Measurements from ENCODE around the gene SERPINA3. TPM values are rescaled to one million over a fixed set of nuclear protein-coding genes. Genes with fewer than 3 reads are reported as not detected.

Gene SERPINA3
- total RNA-seq, 1 experiment from 2014 or later: 0.17 TPM

GRCh38 chr14:94649543-94650443 lies 37.6 kb downstream of the SERPINA3 start:
- ChIA-PET CTCF (no interaction called here), POLR2A (ENCODE audit: low non-redundant PET) (no interaction called here)
- Histone ChIP-seq H3K27ac (ENCODE audit: low read depth, low read length, poor library complexity, severe bottlenecking) (no peak overlapping the region), H3K36me3 (ENCODE audit: insufficient read depth, low read length, poor library complexity, severe bottlenecking) (no peaks in the 10 kb centered on the region), H3K27me3 (replicated peaks; ENCODE audit: insufficient read depth, low read depth, low read length, poor library complexity) (no peaks in the 10 kb centered on the region), H3K4me1 (ENCODE audit: insufficient read depth, low read length, poor library complexity, severe bottlenecking) (no peaks in the 10 kb centered on the region), H3K9me3 (ENCODE audit: low read depth, low read length, poor library complexity, severe bottlenecking) (no peaks in the 10 kb centered on the region), H3K4me3 (ENCODE audit: low read depth, low read length, poor library complexity, severe bottlenecking) (no peak overlapping the region)
- TF ChIP-seq CTCF (conservative IDR thresholded peaks at IDR 0.05; ENCODE audit: low read depth, low read length) (no peak), EZH2 (IDR thresholded peaks at IDR 0.05; ENCODE audit: borderline replicate concordance, low read depth, low read length, poor library complexity, severe bottlenecking) (no peak)
- intact Hi-C loops (cut with micrococcal nuclease; ENCODE audit: unreplicated experiment): no loop called here
- no TSS peak for BruUV-seq (replicated peaks)
- DNase-seq (ENCODE audit: low spot score): no peak

- H3K27ac ChIP-seq (ENCODE audit: low read depth, low read length, poor library complexity, severe bottlenecking): no peak overlapping the region
- H3K27me3 ChIP-seq (replicated peaks; ENCODE audit: insufficient read depth, low read depth, low read length, poor library complexity): no peaks in the 10 kb centered on the region
- ChIA-PET CTCF (no interaction called here), POLR2A (ENCODE audit: low non-redundant PET) (no interaction called here)
- TF ChIP-seq CTCF (conservative IDR thresholded peaks at IDR 0.05; ENCODE audit: low read depth, low read length) (no peak), EZH2 (IDR thresholded peaks at IDR 0.05; ENCODE audit: borderline replicate concordance, low read depth, low read length, poor library complexity, severe bottlenecking) (no peak)
- no peaks in the 10 kb centered on the region for H3K36me3 ChIP-seq (ENCODE audit: insufficient read depth, low read length, poor library complexity, severe bottlenecking)
- BruUV-seq (replicated peaks): no TSS peak
- H3K4me1 ChIP-seq (ENCODE audit: insufficient read depth, low read length, poor library complexity, severe bottlenecking): no peaks in the 10 kb centered on the region
- intact Hi-C loops (cut with micrococcal nuclease; ENCODE audit: unreplicated experiment): no loop called here
- H3K4me3 ChIP-seq (ENCODE audit: low read depth, low read length, poor library complexity, severe bottlenecking): no peak overlapping the region
- no peaks in the 10 kb centered on the region for H3K9me3 ChIP-seq (ENCODE audit: low read depth, low read length, poor library complexity, severe bottlenecking)
- DNase-seq (ENCODE audit: low spot score): no peak
Observed at GRCh38 chr14:94650444-94650775, 38.2 kb downstream of the SERPINA3 start.

- ChIA-PET CTCF (no interaction called here), POLR2A (ENCODE audit: low non-redundant PET) (no interaction called here)
- Histone ChIP-seq H3K4me1 (ENCODE audit: insufficient read depth, low read length, poor library complexity, severe bottlenecking) (no peaks in the 10 kb centered on the region), H3K27me3 (replicated peaks; ENCODE audit: insufficient read depth, low read depth, low read length, poor library complexity) (no peaks in the 10 kb centered on the region), H3K9me3 (ENCODE audit: low read depth, low read length, poor library complexity, severe bottlenecking) (no peaks in the 10 kb centered on the region), H3K27ac (ENCODE audit: low read depth, low read length, poor library complexity, severe bottlenecking) (no peak overlapping the region), H3K36me3 (ENCODE audit: insufficient read depth, low read length, poor library complexity, severe bottlenecking) (no peaks in the 10 kb centered on the region), H3K4me3 (ENCODE audit: low read depth, low read length, poor library complexity, severe bottlenecking) (no peak overlapping the region)
- no peak for TF ChIP-seq CTCF (conservative IDR thresholded peaks at IDR 0.05; ENCODE audit: low read depth, low read length)
- TF ChIP-seq EZH2 (IDR thresholded peaks at IDR 0.05; ENCODE audit: borderline replicate concordance, low read depth, low read length, poor library complexity, severe bottlenecking): no peak
- no TSS peak for BruUV-seq (replicated peaks)
- intact Hi-C loops (cut with micrococcal nuclease; ENCODE audit: unreplicated experiment): no loop called here
- no peak for DNase-seq (ENCODE audit: low spot score)
Observed at GRCh38 chr14:94650806-94651805, 38.9 kb downstream of the SERPINA3 start.
